GM12891 (cell line): ENCODE measurements around the gene ACAD10.
"Not testable (repeated sequence)": the region's sequence is repeated elsewhere in the genome, so short reads cannot be mapped to it uniquely, and the experiment has no call there.

Experiments used
- DNase-seq: peaks from one replicate; pipeline ENCODE4 v3.0.0; 2011; ENCODE audit warnings: low spot score; ENCODE audit not compliant: insufficient read length
- FAIRE-seq: peaks from 2 replicates; lab custom pipeline; 2011; peaks lifted over from hg19 to GRCh38; lab: Jason Lieb, UNC
- PAX5 ChIP-seq: IDR thresholded peaks from 2 replicates; pipeline ENCODE4 v1.6.1; 2011; ENCODE audit warnings: low read length, moderate library complexity, mild to moderate bottlenecking; ENCODE audit not compliant: insufficient read depth, severe bottlenecking
- POLR2A ChIP-seq: IDR thresholded peaks from 2 replicates; pipeline ENCODE4 v1.6.1; 2011; ENCODE audit warnings: low read depth, low read length, control low read depth
- POLR2AphosphoS5 ChIP-seq: IDR thresholded peaks from 2 replicates; pipeline ENCODE4 v1.6.1; 2011; ENCODE audit warnings: low read depth, low read length, control low read depth
- POU2F2 ChIP-seq: IDR thresholded peaks from 2 replicates; pipeline ENCODE4 v1.6.1; 2011; ENCODE audit warnings: low read depth, mild to moderate bottlenecking, control low read depth, low read length, moderate library complexity
- SPI1 ChIP-seq: IDR thresholded peaks from 2 replicates; pipeline ENCODE4 v1.6.1; 2011; ENCODE audit warnings: low read depth, low read length, control low read depth
- TAF1 ChIP-seq: IDR thresholded peaks from 2 replicates; pipeline ENCODE4 v1.6.1; 2011; ENCODE audit warnings: low read depth, low read length, control low read depth

Gene ACAD10

GRCh38 chr12:111720457-111720856, 34.6 kb downstream of the ACAD10 start:
- no peak for FAIRE-seq

GRCh38 chr12:111723646-111724360, 38.0 kb downstream of the ACAD10 start:
- not testable (repeated sequence) for DNase-seq, FAIRE-seq

More at GRCh38 chr12:111720457-111720856, 34.6 kb downstream of the ACAD10 start:
- no peak for DNase-seq
- TF ChIP-seq POLR2A (no peak), SPI1 (no peak), POLR2AphosphoS5 (no peak)

- FAIRE-seq, result no peak
- DNase-seq, result no peak
- TF ChIP-seq POLR2AphosphoS5 (no peak), TAF1 (no peak), PAX5 (no peak), SPI1 (no peak), POLR2A (no peak), POU2F2 (no peak)
Observed at GRCh38 chr12:111728795-111729194, 42.9 kb downstream of the ACAD10 start.

- TF ChIP-seq SPI1 (no peak), POU2F2 (no peak), TAF1 (no peak), POLR2A (no peak), PAX5 (no peak), POLR2AphosphoS5 (no peak)
- no peak for DNase-seq
- no peak for FAIRE-seq
Observed at GRCh38 chr12:111730420-111730819, 44.6 kb downstream of the ACAD10 start.

GRCh38 chr12:111732786-111733185, 46.9 kb downstream of the ACAD10 start:
- TF ChIP-seq POLR2AphosphoS5 (no peak), POLR2A (no peak), POU2F2 (no peak), SPI1 (no peak), TAF1 (no peak), PAX5 (no peak)
- FAIRE-seq (no peak), DNase-seq (no peak)

DNA sequence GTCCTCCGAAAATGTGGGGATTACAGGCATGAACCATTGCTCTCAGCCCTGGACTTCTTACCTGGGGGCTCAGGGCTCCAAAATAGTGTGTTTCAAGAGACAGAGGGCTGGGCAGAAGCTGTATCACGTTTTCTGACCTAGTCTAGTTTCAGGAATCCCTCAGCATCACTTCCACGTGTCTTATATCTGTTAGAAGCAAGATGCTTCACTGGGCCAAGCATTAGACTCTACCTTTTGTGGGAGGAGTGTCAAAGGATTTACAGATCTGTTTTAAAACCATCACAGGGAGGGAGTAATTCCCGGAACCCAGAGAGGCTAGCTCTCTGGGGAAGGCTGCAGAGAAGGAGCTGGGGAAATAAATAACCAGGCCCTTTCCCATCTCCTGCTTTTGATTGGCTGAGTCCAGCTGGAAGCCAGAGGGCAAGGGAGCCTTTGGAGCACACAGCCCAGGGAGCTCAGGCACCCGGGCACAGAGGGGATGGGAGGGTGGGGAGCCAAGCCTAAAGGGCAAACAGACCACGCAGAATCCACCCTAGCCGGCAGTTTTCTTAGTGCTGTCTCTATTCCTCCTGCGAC, 47.6 kb downstream of the ACAD10 start:
- FAIRE-seq (no peak), DNase-seq (no peak)
- TF ChIP-seq POU2F2 (no peak), POLR2AphosphoS5 (no peak)

DNA sequence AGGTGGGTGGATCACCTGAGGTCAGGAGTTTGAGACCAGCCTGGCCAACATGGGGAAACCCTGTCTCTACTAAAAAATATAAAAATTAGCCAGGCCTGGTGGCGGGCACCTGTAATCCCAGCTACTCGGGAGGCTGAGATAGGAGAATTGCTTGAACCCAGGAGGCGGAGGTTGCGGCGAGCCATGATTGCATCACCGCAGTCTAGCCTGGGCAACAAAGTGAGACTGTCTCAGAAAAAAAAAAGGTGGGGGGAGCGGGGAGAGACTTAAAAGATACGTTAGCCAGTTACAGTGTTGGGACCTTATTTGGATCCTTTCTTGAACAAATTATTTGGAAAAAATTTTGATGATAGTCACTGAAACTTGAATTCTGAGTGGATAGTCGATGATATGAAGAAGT, 53.7 kb downstream of the ACAD10 start:
- not testable (repeated sequence) for FAIRE-seq, DNase-seq

GRCh38 chr12:111741235-111741812, 55.5 kb downstream of the ACAD10 start:
- TF ChIP-seq SPI1 (no peak), POU2F2 (no peak), POLR2A (no peak), PAX5 (no peak), TAF1 (no peak), POLR2AphosphoS5 (no peak)
- FAIRE-seq (no peak), DNase-seq (no peak)

GRCh38 chr12:111745211-111745610, 59.4 kb downstream of the ACAD10 start:
- TF ChIP-seq SPI1 (no peak), POU2F2 (no peak), POLR2AphosphoS5 (no peak), TAF1 (no peak)
- DNase-seq (no peak), FAIRE-seq (no peak)

DNA sequence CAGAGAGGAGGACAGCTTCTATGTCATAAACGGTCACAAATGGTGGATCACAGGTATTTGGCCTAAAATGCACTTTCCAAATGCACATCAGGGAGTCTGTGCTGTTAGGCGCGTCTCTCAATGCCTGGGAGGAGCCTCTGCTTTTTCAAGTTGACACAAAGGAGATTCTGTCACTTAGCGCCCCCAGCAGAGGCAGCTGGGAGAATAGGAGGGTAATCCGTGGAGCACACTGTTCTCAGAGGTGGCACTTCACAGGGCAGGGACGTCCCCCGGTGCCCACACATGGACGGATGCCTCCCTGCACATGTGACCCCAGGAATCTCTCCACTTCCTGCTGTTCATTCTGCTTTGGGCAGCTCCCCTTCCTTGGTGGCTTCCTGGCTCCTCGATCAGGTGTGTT, 61.5 kb downstream of the ACAD10 start:
- TF ChIP-seq POLR2AphosphoS5 (no peak), PAX5 (no peak), POU2F2 (no peak), POLR2A (no peak), SPI1 (no peak), TAF1 (no peak)
- DNase-seq (no peak), FAIRE-seq (no peak)
